Cardiac fibroblast (primary cell): ENCODE results near the gene HMGXB4.

ENCODE experiments used
- DNase-seq, 2 donors: peaks; one replicate each; pipeline versions ENCODE4 v3.0.0 to v3.0.0-alpha.2; 2010; ENCODE audit warnings: low read depth in 2 of 2
- H3K4me3 ChIP-seq, 2 donors: replicated peaks in 1 of 2; 1 replicate in 1 of 2; 2 replicates in 1 of 2; pipeline ENCODE4 v1.5.1; 2011; ENCODE audit warnings: low read depth in 2 of 2, low read length in 2 of 2, mild to moderate bottlenecking in 2 of 2, moderate library complexity in 1 of 2
- CTCF ChIP-seq: IDR thresholded peaks from one replicate; pipeline ENCODE4 v1.5.1; 2011; ENCODE audit warnings: low read depth, mild to moderate bottlenecking, low read length, inconsistent platforms

The HMGXB4 gene

GRCh38 chr22:35299673-35300499, 42.6 kb downstream of the HMGXB4 start, which contains the start of gene TOM1:
TOM1 (plus strand) TSS chr22:35299894; CDS start chr22:35299929, 35 bp downstream.
- peak within 1 kb of the TSS; percentile 85 to 89 for H3K4me3 ChIP-seq
- DNase-seq = peak; percentile 100
- no peak for TF ChIP-seq CTCF

GRCh38 chr22:35301372-35301874, 44.1 kb downstream of the HMGXB4 start:
- H3K4me3 ChIP-seq = peak overlapping the region in 1 of 2 donors; percentile 89
- no peak for TF ChIP-seq CTCF
- DNase-seq = peak; percentile 98 to 99

- TF ChIP-seq CTCF = no peak
- no peak overlapping the region for H3K4me3 ChIP-seq
- DNase-seq = peak in 1 of 2 donors; percentile 26
Measured at GRCh38 chr22:35303029-35303624, 45.8 kb downstream of the HMGXB4 start.

- no peak overlapping the region for H3K4me3 ChIP-seq
- no peak for TF ChIP-seq CTCF
- no peak for DNase-seq
Measured at GRCh38 chr22:35305525-35306070, 48.3 kb downstream of the HMGXB4 start.

GRCh38 chr22:35306350-35306967, 49.2 kb downstream of the HMGXB4 start:
- H3K4me3 ChIP-seq = no peak overlapping the region
- DNase-seq = peak; percentile 27 to 31
- no peak for TF ChIP-seq CTCF

GRCh38 chr22:35307372-35307771, 50.1 kb downstream of the HMGXB4 start:
- DNase-seq = no peak
- TF ChIP-seq CTCF = no peak
- H3K4me3 ChIP-seq = no peak overlapping the region
